ENCODE data around the gene TTC7B.

GRCh38 chr14:90605430-90605829, 210.8 kb downstream of the TTC7B start:
- TF ChIP-seq CTCF (IDR thresholded peaks at IDR 0.05) (no peak), POLR2A (IDR thresholded peaks at IDR 0.05) (no peak)
